PC-9 (cell line): ENCODE data around the gene SHC2.

Source experiments
- CTCF ChIP-seq: fragments of 200-600 bp; sonication (generic); conservative IDR thresholded peaks from 2 replicates; pipeline ENCODE4 v1.6.1; 2017; ENCODE audit warnings: mixed run types, antibody characterized with exemption, mild to moderate bottlenecking, moderate library complexity
- EZH2 ChIP-seq: fragments of 200-600 bp; sonication (generic); IDR thresholded peaks from 2 replicates; pipeline ENCODE4 v1.8.0; 2017; ENCODE audit warnings: antibody characterized with exemption, low read depth

GRCh38 chr19:472005-472858, 11.4 kb upstream of the SHC2 start:
- TF ChIP-seq CTCF (no peak), EZH2 (no peak)
